ENCODE results near the gene CCDC102A. TPM values are rescaled to one million over a fixed set of nuclear protein-coding genes. Genes with fewer than 3 reads are reported as not detected.

CCDC102A gene
- total RNA-seq (2021), result 8.1 and 11.8 TPM in 2 replicates
- percentile 37 among the genes with signal in this experiment for Bru-seq, nascent RNA
- percentile 42 among the genes with signal in this experiment for BruChase-seq, experiment 1, labeled RNA remaining after a 2-hour chase
- percentile 41 among the genes with signal in this experiment for BruChase-seq, experiment 2, labeled RNA remaining after a 6-hour chase
- long read RNA-seq, transcript CCDC102A-201 (9 exons, 2,463 nt), result major isoform, 7 of 10 reads
- long read RNA-seq, partial matches to known transcripts, result 2 of 10 reads
- long read RNA-seq, other reads (novel, unspliced or antisense), result 1 of 10 reads

DNA sequence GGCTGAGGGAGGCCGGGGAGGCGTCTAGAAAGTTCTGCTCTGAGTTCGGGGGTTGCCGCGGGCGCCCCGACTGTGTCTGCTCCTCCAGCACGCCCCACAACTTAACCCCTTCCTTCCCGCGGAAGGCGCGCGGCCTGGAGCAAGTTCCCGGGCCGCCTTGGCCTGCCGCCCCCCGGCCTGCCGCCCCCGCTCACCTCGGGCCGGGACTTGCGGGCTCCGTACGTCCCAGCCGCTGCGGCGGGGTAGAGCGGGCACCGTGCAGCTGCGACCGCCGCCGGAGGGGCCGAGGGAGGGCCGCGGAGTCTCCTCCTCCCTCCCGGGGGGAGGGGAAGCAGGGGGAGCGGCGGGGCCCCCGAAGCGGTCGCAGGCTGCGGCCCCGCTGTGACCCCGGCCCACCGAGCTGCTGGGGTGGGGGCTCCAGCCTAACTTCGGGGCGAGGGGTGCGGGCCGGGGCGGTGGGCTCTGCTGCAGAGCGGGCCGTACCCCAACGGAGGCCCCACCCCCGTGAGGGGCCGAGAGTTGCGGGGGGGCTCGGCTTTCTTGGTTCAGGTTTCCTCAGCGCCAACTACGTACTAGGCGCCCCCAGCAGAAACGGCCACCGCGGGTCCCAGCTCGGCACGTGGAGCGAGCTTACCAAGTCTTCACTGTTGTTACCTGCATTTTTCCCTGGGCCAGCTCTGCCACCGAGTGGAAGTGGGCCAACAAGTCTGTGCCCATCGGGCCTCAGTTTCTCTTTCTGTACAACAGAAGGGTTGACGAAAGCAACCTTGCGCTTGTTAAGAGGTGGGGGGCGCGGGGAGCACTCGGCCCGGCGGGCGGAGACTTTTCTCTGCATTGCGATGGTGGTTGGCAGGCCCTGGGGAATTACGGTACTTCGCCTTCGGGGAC, at the start of gene CCDC102A:
Gene CCDC102A, minus strand, starts transcription at position 266 of the 888 bp plus-strand sequence. CDS start 7,394 bp downstream, outside the sequence.
- no peaks in the 10 kb centered on the region for H3K9me2 ChIP-seq (ENCODE audit: insufficient read depth)
- peak within 1 kb of the TSS; percentile 58 for H3K4me3 ChIP-seq
- H3F3A ChIP-seq (ENCODE audit: insufficient read depth, low read depth), result peaks cover 10% of the 10 kb centered on the region
- intact Hi-C loops (cut with micrococcal nuclease; ENCODE audit: unreplicated experiment), result loop anchor here (1.0 kb wide), 1 partner anchor 50 kb away; the partner anchor contains the start of gene DOK4
- no peak for TF ChIP-seq EZH2 (IDR thresholded peaks at IDR 0.05; ENCODE audit: low read depth)
- TF ChIP-seq, protein P1, sequence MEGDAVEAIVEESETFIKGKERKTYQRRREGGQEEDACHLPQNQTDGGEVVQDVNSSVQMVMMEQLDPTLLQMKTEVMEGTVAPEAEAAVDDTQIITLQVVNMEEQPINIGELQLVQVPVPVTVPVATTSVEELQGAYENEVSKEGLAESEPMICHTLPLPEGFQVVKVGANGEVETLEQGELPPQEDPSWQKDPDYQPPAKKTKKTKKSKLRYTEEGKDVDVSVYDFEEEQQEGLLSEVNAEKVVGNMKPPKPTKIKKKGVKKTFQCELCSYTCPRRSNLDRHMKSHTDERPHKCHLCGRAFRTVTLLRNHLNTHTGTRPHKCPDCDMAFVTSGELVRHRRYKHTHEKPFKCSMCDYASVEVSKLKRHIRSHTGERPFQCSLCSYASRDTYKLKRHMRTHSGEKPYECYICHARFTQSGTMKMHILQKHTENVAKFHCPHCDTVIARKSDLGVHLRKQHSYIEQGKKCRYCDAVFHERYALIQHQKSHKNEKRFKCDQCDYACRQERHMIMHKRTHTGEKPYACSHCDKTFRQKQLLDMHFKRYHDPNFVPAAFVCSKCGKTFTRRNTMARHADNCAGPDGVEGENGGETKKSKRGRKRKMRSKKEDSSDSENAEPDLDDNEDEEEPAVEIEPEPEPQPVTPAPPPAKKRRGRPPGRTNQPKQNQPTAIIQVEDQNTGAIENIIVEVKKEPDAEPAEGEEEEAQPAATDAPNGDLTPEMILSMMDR (conservative IDR thresholded peaks at IDR 0.05), result no peak
- H3K27ac ChIP-seq, result no peak within 1 kb of the TSS
- H3K4me2 ChIP-seq, result peak within 1 kb of the TSS; percentile 90
- CTCF ChIA-PET, result no interaction called here
- H2AFZ ChIP-seq, result peak within 1 kb of the TSS; percentile 91
- H3K36me3 ChIP-seq (ENCODE audit: low read depth), result no peaks in the 10 kb centered on the region
- H4K20me1 ChIP-seq (ENCODE audit: insufficient read depth), result no peaks in the 10 kb centered on the region
- no TSS peak for BruUV-seq (replicated peaks)
- no peak for DNase-seq
- H3K9me3 ChIP-seq (ENCODE audit: insufficient read depth, low read depth), result no peaks in the 10 kb centered on the region
- no peaks in the 10 kb centered on the region for H3K79me2 ChIP-seq (ENCODE audit: low read depth)
- POLR2A ChIA-PET (ENCODE audit: unreplicated experiment), result interaction anchor here (0.5 kb wide), 1 partner anchor 13 kb away, joined by 3 read pairs; no protein-coding TSS in a partner anchor
- no peaks in the 10 kb centered on the region; the same call in 1 of the 2 replicates for H3K4me1 ChIP-seq (replicated peaks; ENCODE audit: insufficient read depth)
- 0 out of 2 replicates have a peak, but pooled peaks cover 7% of the 10 kb centered on the region for H3K27me3 ChIP-seq (ENCODE audit: insufficient read depth, low read depth)

DNA sequence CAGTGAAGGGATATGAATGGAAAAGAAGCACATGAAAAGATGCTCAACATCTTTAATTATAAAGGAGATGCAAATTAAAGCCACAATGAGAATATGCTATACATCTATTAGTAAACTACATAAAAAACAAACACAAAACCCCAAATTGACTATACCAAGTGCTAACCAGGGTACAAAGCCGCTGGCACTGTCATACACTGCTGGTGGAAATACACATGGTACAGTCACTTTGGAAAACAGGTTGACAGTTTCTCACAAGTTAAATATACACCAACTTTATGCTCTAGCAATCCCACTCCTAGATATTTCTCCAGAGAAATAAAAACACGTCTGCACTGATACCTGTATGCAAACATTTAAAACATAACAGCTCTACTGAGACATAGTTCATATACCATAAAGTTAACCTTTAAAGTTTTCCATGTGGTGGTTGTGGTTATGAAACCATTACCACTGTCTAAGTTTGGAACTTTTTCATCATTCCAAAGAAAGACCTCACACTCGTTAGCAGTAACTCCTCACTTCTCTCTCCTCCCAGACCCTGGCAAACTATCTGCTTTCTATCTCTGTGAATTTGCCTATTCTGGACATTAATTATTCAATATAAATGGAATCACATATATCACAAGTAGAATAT, 48.8 kb upstream of the CCDC102A start:
- Histone ChIP-seq H3K9me2 (ENCODE audit: insufficient read depth) (no peaks in the 10 kb centered on the region), H3K27ac (no peak overlapping the region), H2AFZ (no peak overlapping the region), H3K9me3 (ENCODE audit: insufficient read depth, low read depth) (no peaks in the 10 kb centered on the region), H3K4me2 (no peak overlapping the region), H3K4me1 (replicated peaks; ENCODE audit: insufficient read depth) (peaks cover 3% of the 10 kb centered on the region), H3K79me2 (ENCODE audit: low read depth) (no peaks in the 10 kb centered on the region), H3F3A (ENCODE audit: insufficient read depth, low read depth) (peaks cover 6% of the 10 kb centered on the region), H3K4me3 (no peak overlapping the region), H3K27me3 (ENCODE audit: insufficient read depth, low read depth) (no peaks in the 10 kb centered on the region), H3K36me3 (ENCODE audit: low read depth) (no peaks in the 10 kb centered on the region), H4K20me1 (ENCODE audit: insufficient read depth) (no peaks in the 10 kb centered on the region)
- no peak for DNase-seq
- no TSS peak for BruUV-seq (replicated peaks)
- ChIA-PET CTCF (interaction anchor here (0.7 kb wide), 2 partner anchors 125 to 534 kb away, joined by 3 to 5 read pairs; no protein-coding TSS in a partner anchor), POLR2A (ENCODE audit: unreplicated experiment) (no interaction called here)
- intact Hi-C loops (cut with micrococcal nuclease; ENCODE audit: unreplicated experiment), result no loop called here
- TF ChIP-seq, protein P1 (conservative IDR thresholded peaks at IDR 0.05), result no peak
- no peak for TF ChIP-seq EZH2 (IDR thresholded peaks at IDR 0.05; ENCODE audit: low read depth)

DNA sequence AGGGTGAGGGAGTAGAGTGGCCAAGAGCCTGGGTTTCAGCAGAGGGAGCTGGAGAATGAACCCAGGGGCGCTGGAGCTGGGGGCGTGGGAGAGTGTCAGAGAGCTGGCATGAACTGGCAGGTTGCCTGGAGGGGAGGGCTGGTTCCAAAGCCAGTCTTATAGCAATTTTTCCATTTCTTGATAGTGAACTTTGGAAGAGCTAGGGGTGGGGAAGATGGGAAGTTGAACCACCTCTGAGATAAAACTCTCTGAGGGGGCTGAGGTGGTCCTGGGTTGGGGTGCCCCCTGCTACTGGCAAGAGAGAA, 42.9 kb upstream of the CCDC102A start:
- no peak overlapping the region for H3K4me3 ChIP-seq
- H3K27me3 ChIP-seq (ENCODE audit: insufficient read depth, low read depth), result no peaks in the 10 kb centered on the region
- no peaks in the 10 kb centered on the region for H3K9me2 ChIP-seq (ENCODE audit: insufficient read depth)
- H3K79me2 ChIP-seq (ENCODE audit: low read depth), result no peaks in the 10 kb centered on the region
- ChIA-PET POLR2A (ENCODE audit: unreplicated experiment) (no interaction called here), CTCF (interaction anchor here (0.7 kb wide), 1 partner anchor 156 kb away, joined by 4 read pairs; no protein-coding TSS in a partner anchor)
- intact Hi-C loops (cut with micrococcal nuclease; ENCODE audit: unreplicated experiment), result loop anchor here (5.0 to 10.0 kb wide), 3 partner anchors 158 to 318 kb away; partner anchors contain the start of gene KATNB1
- no peaks in the 10 kb centered on the region for H3K9me3 ChIP-seq (ENCODE audit: insufficient read depth, low read depth)
- no TSS peak for BruUV-seq (replicated peaks)
- no peak overlapping the region for H3K27ac ChIP-seq
- no peaks in the 10 kb centered on the region for H3F3A ChIP-seq (ENCODE audit: insufficient read depth, low read depth)
- no peak overlapping the region for H2AFZ ChIP-seq
- no peaks in the 10 kb centered on the region for H3K36me3 ChIP-seq (ENCODE audit: low read depth)
- DNase-seq, result no peak
- no peaks in the 10 kb centered on the region for H3K4me1 ChIP-seq (replicated peaks; ENCODE audit: insufficient read depth)
- no peaks in the 10 kb centered on the region for H4K20me1 ChIP-seq (ENCODE audit: insufficient read depth)
- H3K4me2 ChIP-seq, result no peak overlapping the region
- TF ChIP-seq EZH2 (IDR thresholded peaks at IDR 0.05; ENCODE audit: low read depth), result no peak
- TF ChIP-seq, protein P1 (conservative IDR thresholded peaks at IDR 0.05), result no peak
